Ureter (tissue), 1 donor: ENCODE results near the gene HOXB8. TPM values are rescaled to one million over a fixed set of nuclear protein-coding genes. Genes with fewer than 3 reads are reported as not detected.

Experiments used
- DNase-seq: peaks from one replicate; pipeline ENCODE4 v3.0.0-alpha.2; 2020; ENCODE audit warnings: low spot score
- total RNA-seq: library from RNA; stranded (reverse); gene quantifications from one replicate; pipeline ENCODE4 v1.2.4, GENCODE V29; 2023
- donor health status: DM: yes; HTN: yes; CAD: no.

The HOXB8 gene
- 56.2 TPM for total RNA-seq

DNA sequence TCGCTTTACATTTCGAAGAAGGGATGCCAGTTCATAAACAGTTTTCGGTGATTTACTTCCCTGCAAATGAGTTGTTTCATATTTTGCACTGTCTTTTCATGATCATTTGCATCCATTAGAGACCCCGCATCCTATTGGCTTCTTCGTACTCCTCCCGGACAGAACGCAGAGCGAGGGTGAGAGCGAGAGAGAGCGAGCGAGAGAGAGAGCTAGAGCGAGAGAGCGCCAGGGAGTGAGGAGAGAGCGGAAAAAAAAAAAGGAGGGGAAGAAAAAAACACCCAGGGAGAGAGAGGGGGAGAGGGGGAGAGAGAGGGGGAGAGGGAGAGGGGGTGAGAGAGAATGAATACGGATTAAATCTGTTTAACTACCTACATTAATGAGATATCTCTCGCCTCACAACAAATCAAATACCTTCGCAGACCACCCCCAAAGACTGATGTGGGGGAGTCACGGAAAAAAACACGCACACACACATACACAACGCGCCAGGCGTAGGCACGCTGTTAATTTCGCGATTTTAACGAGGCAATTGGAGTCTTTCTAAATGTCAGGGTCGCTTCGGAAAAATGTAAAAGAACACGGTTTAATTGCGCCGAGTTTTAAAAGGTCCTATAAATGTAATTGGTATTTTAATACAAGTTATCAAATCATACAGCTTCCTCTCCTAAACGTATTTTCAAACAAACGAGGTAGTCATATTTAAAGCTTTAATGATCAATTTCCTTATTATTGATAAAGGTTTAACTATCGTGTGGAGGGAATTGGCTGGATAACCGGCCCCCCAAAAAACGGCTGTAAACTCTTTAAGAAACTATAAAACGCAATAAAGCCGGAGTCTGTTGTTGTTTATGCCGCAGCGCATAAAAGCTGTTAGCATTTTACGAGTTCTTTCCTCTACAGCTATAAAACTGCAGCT, at the start of gene HOXB8:
TSS of gene HOXB8 (minus strand) at position 246 of the 916 bp plus-strand sequence. CDS start 588 bp downstream, outside the sequence.
- no peak for DNase-seq

GRCh38 chr17:48663134-48663924, 48.2 kb upstream of the HOXB8 start:
- DNase-seq, result no peak

- DNase-seq, result no peak
Observed at GRCh38 chr17:48655913-48656312, 40.8 kb upstream of the HOXB8 start.

GRCh38 chr17:48649741-48650140, 34.6 kb upstream of the HOXB8 start:
- DNase-seq, result no peak

GRCh38 chr17:48647963-48648245, 32.8 kb upstream of the HOXB8 start:
- no peak for DNase-seq

DNA sequence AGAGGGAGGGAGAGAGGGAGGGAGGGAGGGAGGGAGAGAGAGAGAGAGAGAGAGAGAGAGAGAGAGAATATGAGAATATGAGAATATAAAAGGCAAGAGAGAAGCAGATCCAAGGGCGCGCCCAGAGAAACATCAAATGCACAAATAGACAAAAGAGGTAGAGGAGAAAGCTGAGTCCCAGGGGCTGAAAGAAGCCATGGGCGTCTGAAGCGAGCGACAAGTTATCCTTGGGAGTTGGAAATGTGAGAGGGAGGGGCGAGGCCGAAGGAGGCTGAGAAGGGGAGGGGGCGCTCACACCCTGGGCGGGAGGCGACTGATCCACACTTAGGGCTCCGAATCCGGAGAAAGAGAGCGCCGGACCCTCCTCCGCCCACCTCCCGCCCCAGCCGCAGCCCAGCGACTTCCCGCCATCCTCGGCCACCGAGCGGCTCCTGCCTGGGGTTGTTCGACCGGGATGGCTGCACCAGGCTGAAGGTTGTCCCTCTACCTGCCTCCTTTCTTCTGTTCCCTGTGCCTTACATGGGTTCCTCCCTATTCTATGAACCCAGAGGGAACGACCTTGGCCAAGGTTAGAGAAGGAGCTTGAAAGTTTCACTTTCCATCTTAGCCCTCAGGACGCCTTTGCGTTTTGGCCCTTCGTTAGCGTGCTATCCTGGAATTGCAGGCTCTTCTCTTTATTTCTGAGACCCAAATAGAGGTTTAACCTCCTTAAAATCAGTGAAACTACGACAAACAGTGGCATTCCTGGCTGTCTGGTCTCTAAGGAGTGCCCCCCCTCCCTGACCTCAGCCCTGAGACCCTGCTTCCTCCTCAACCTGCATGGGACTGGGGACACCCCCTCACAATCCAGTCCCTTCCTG, 32.2 kb upstream of the HOXB8 start:
- DNase-seq, result no peak

GRCh38 chr17:48646183-48647102, 31.4 kb upstream of the HOXB8 start:
- DNase-seq, result no peak

DNA sequence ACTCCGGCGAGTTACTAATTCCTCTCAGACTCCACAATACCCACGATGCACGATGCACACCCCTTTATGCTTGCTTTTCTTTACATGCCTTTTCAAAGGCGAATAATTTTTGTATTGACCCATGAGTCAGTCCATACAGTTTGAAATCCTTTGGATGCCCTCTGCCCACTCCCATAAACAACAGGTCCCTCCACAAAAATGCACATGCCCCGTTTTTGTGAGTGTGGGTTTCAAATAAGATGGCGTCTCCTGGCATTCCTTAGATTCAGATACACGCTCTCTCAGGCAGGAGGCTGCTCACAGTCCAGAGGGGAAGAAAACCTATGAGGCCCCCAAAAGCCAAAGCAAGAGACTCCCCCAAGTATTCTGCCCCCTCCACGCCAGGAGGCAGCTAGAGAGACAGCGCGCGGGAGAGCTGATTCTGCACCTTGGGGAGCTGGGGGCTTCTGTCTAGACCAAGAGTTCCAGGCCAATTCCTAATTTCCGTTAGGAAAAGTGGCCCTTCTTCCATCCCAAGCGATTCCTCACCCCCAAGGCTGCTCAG, 30.6 kb upstream of the HOXB8 start:
- no peak for DNase-seq

DNA sequence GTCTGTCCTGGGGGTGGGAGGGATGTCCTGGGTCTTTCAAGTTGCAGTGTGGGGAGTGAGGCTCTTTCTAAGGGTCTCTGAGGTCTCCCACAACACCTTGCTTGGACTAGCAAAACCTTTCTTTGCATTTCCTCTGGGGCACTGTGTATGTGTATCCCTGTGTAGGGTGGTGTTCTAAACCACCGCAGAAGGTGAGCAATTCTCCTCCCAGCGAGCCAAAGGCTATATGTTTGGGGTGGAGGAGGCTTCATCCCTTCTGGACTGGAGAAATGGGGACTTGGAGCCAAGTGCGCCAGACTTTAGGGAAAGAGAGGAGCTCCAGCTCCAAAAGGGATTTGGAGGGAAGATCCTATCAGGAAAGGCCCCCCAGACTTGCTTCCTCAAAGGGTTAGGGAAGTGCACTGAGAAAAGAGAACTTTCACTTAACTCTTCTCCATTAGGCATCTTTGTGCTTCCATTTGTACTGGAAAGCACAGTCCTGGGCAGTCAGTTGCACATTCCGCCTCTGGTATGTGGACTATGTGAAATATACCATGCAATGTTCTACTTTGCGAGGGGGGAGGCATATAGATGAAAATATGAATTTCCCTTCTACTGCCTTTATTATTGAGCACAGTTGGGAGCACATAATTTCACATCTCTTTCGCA, 29.9 kb upstream of the HOXB8 start:
- no peak for DNase-seq

GRCh38 chr17:48644159-48644558, 29.1 kb upstream of the HOXB8 start:
- no peak for DNase-seq

GRCh38 chr17:48643697-48644012, 28.6 kb upstream of the HOXB8 start:
- DNase-seq, result no peak

DNA sequence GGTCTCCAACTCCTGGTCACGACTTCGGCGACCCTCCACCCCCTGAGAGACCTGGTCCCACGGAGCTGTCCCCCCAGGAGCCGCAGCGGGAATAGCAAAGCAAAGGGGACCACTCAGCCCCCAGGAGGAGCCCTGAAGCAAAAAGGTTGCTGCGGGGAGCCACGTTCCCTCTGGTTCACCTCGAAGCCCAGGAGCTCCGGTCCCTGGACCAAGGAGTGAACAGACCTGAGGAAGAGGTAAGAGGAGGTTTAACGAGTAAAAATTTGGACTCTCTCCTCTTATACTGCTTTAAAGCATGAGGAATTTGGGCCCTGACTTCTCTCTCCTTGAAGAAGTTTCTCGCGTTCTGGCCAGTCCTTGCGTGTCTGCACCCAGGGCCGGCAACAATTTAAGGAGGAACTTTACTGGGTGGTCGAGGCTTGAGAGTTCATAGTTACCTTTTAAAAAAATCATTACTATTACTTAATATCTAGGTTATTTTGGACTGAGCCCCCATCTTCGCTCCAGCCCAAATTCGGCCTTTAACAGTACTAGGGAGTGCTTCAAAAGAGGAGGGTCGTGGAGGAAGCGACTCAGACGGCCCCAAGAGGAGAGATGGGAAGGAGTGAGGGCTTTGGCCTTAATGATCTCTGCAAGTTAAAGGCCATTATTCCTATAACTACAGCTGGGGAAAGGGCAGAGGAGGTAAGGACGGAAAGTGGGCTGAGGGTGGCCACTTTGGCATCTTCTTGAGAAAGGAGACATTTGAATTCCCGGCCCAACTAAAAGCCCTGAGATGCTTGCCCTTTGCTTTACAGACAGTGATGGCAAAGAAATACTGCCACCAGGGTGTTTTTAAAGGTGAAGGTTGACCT, 28.0 kb upstream of the HOXB8 start:
- DNase-seq, result no peak

DNA sequence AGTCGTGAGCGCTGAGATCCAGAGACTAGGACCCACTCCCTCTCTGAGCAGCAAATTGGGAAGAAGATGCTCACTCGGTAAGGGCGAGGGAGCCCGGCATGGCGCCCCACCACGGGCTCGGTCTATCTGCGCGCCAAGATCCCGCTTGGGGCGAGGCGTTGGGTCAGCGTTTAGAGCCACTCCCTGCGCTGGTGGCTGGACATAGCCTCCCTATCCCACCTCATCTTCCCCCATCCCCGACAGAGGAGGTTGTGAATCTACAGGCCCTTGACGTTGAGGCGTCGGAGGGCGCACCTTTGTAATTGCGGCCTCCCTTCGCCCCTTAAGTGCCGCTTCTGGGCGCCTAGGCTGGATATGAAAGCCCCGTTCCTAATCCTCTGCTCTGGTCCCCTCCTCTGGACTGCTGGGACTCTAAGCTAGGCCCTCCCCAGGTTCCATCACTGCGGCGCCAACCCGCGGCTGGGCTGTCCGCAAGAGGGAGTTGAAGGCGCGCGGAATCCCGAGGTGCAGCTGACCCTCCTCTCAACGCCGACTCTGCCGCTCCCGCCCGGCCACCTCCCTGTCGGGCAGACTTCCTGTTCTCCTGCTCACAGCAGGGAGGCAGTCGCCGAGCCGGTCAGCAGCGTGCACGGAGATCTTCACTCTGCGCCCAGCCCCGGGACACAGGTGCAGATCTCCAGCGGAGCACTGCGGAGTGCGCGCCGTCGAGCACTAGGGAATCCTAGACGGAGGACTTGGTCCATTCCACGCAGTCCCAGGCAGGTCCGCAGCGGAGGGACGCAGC, 27.2 kb upstream of the HOXB8 start:
- DNase-seq, result no peak

- DNase-seq, result no peak
Observed at GRCh38 chr17:48641541-48642058, 26.5 kb upstream of the HOXB8 start.

- no peak for DNase-seq
Observed at GRCh38 chr17:48640858-48641180, 25.7 kb upstream of the HOXB8 start.

- DNase-seq, result no peak
Observed at GRCh38 chr17:48639982-48640857, 25.1 kb upstream of the HOXB8 start.

DNA sequence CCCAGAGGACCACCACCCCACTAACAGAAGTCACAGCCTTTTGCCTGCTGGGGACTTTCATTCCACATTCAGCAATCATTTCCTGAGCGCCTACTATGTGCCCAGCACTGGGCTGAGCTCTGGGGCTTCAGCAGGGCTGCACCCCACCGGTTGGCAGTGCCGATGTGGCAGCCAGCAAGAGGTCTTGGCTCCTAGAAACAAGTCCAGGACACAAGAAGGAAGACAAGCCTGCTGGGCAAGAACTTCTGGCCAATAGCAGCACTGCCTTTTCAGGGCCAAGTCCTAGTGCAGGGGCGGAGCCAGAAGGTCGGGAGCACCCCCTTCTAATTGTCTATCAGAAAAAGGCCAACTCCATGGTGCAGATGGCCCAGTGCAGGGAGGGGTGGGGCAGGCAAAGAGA, 24.0 kb upstream of the HOXB8 start:
- no peak for DNase-seq
